SU-DHL-6 (cell line): Measurements from ENCODE around the gene PGRMC2.

Experiments
- H2AFZ ChIP-seq: fragments of 200-600 bp; sonication (generic); 2 replicates; pipeline ENCODE4 v1.6.1; 2014; ENCODE audit warnings: low read depth, mild to moderate bottlenecking, moderate library complexity, mixed read lengths, antibody characterized with exemption, low read length; ENCODE audit not compliant: severe bottlenecking
- H3F3A ChIP-seq: fragments of 200-600 bp; shearing (Covaris generic); 2 replicates; pipeline ENCODE4 v1.6.0; 2016; ENCODE audit warnings: antibody characterized with exemption, mild to moderate bottlenecking; ENCODE audit not compliant: insufficient read depth
- H3K27ac ChIP-seq: fragments of 200-600 bp; sonication (generic); 2 replicates; pipeline ENCODE4 v1.5.1; 2016; ENCODE audit warnings: low read depth, mild to moderate bottlenecking, low read length, moderate library complexity, mixed read lengths
- H3K27me3 ChIP-seq: fragments of 200-600 bp; sonication (generic), shearing (Covaris generic); 2 replicates; pipeline ENCODE4 v1.6.0; 2014; ENCODE audit warnings: mild to moderate bottlenecking, low read length
- H3K36me3 ChIP-seq: fragments of 200-600 bp; sonication (generic); 2 replicates; pipeline ENCODE4 v1.6.1; 2014; ENCODE audit warnings: mild to moderate bottlenecking, low read length, mixed read lengths
- H3K4me2 ChIP-seq: fragments of 300-600, 200-600 bp; shearing (Covaris generic), sonication (generic); 2 replicates; pipeline ENCODE4 v1.6.0; 2014; ENCODE audit warnings: low read length, low read depth, mild to moderate bottlenecking; ENCODE audit not compliant: poor library complexity, severe bottlenecking
- H3K4me3 ChIP-seq: fragments of 200-600 bp; sonication (generic); 2 replicates; pipeline ENCODE4 v1.5.1; 2014; ENCODE audit warnings: antibody characterized with exemption, low read length, mild to moderate bottlenecking, mixed read lengths; ENCODE audit not compliant: insufficient read depth, poor library complexity, severe bottlenecking
- H3K79me2 ChIP-seq: fragments of 200-600 bp; sonication (generic); 2 replicates; pipeline ENCODE4 v1.6.1; 2014; ENCODE audit warnings: mild to moderate bottlenecking, low read length, moderate library complexity; ENCODE audit not compliant: insufficient read depth
- H3K9ac ChIP-seq: fragments of 200-600 bp; sonication (generic); 2 replicates; pipeline ENCODE4 v1.7.0; 2014; ENCODE audit warnings: mild to moderate bottlenecking, low read length
- H3K9me2 ChIP-seq: fragments of 200-600 bp; sonication (generic); replicated peaks from 2 replicates; pipeline ENCODE4 v1.6.1; 2014; ENCODE audit warnings: low read length; ENCODE audit not compliant: insufficient read depth
- H3K9me3 ChIP-seq: fragments of 200-600 bp; sonication (generic); 2 replicates; pipeline ENCODE4 v1.6.1; 2014; ENCODE audit warnings: low read length, mixed read lengths; ENCODE audit not compliant: insufficient read depth
- H4K20me1 ChIP-seq: fragments of 200-600 bp; sonication (generic); 2 replicates; pipeline ENCODE4 v1.6.1; 2014; ENCODE audit warnings: low read depth, mild to moderate bottlenecking, antibody characterized with exemption, low read length, moderate library complexity, mixed read lengths
- CTCF ChIP-seq: fragments of 200-600 bp; sonication (generic); IDR thresholded peaks from one replicate; pipeline ENCODE4 v1.5.1; 2017; ENCODE audit warnings: antibody characterized with exemption, mild to moderate bottlenecking, low read length, moderate library complexity; ENCODE audit not compliant: insufficient read depth, poor library complexity, severe bottlenecking
- EZH2phosphoT487 ChIP-seq: fragments of 200-600 bp; sonication (generic), shearing (Covaris generic); conservative IDR thresholded peaks from 2 replicates; pipeline ENCODE4 v1.6.1; 2018; ENCODE audit warnings: mild to moderate bottlenecking, antibody characterized with exemption, low read length, moderate library complexity, mixed read lengths

PGRMC2 gene

GRCh38 chr4:128298146-128298758 lies 10.6 kb upstream of the PGRMC2 start:
- Histone ChIP-seq H3K79me2 (no peaks in the 10 kb centered on the region), H2AFZ (no peak overlapping the region), H3F3A (no peaks in the 10 kb centered on the region), H3K9me2 (no peaks in the 10 kb centered on the region), H3K27me3 (no peaks in the 10 kb centered on the region), H3K4me2 (no peak overlapping the region), H3K36me3 (no peaks in the 10 kb centered on the region), H4K20me1 (no peaks in the 10 kb centered on the region), H3K4me3 (no peak overlapping the region), H3K9me3 (no peaks in the 10 kb centered on the region), H3K27ac (no peak overlapping the region), H3K9ac (no peak overlapping the region)
- no peak for TF ChIP-seq EZH2phosphoT487
- no peak for TF ChIP-seq CTCF

DNA sequence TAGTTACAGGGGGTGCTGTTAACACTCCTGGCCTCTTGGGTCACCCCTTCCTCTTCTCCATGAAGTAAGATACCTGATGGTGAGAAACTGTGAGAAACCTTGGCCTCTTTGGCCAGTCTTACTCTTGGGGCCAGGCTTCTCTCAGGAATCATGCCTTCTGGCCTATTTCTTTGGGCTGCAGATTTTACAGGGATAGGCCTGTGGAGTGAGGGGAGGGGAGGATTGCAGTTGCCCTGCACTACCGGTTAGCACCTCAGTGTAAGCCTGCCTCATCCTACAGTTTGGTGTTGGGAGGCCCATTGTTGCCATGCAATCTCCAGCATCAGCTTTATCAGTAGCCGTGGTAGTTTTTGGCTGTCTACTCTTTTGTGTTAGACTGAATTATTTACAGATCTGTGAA lies 7.6 kb upstream of the PGRMC2 start:
- Histone ChIP-seq H3K79me2 (no peaks in the 10 kb centered on the region), H2AFZ (no peak overlapping the region), H3K27me3 (no peaks in the 10 kb centered on the region), H3K9me3 (no peaks in the 10 kb centered on the region), H4K20me1 (no peaks in the 10 kb centered on the region), H3K27ac (no peak overlapping the region), H3K36me3 (no peaks in the 10 kb centered on the region), H3F3A (no peaks in the 10 kb centered on the region), H3K9me2 (no peaks in the 10 kb centered on the region), H3K4me3 (no peak overlapping the region), H3K9ac (no peak overlapping the region), H3K4me2 (no peak overlapping the region)
- TF ChIP-seq EZH2phosphoT487 (no peak), CTCF (no peak)

GRCh38 chr4:128294464-128294863 lies 6.9 kb upstream of the PGRMC2 start:
- Histone ChIP-seq H3K27ac (no peak overlapping the region), H2AFZ (no peak overlapping the region), H3K36me3 (no peaks in the 10 kb centered on the region), H3K4me2 (no peak overlapping the region), H4K20me1 (no peaks in the 10 kb centered on the region), H3K9me3 (no peaks in the 10 kb centered on the region), H3K27me3 (no peaks in the 10 kb centered on the region), H3K79me2 (no peaks in the 10 kb centered on the region), H3F3A (no peaks in the 10 kb centered on the region), H3K9ac (no peak overlapping the region), H3K9me2 (no peaks in the 10 kb centered on the region), H3K4me3 (no peak overlapping the region)
- TF ChIP-seq CTCF (no peak), EZH2phosphoT487 (no peak)
